Vagina (tissue), 2 donors: ENCODE data around the gene GAREM1.

Source experiments
- CTCF ChIP-seq, 3 experiments: fragments of 450-650 bp in 2 of 3; fragments of 200-600 bp in 1 of 3; sonication (generic) in 1 of 3; IDR thresholded peaks; one replicate each; pipeline ENCODE4 v1.5.1; 2017 to 2019; ENCODE audit warnings: antibody characterized with exemption in 3 of 3, mild to moderate bottlenecking in 2 of 3, moderate library complexity in 2 of 3
- POLR2A ChIP-seq, 2 donors: fragments of 450-650 bp; IDR thresholded peaks; one replicate each; pipeline ENCODE4 v1.6.1; 2017; ENCODE audit warnings: antibody characterized with exemption in 2 of 2, mild to moderate bottlenecking in 2 of 2, moderate library complexity in 2 of 2
- POLR2AphosphoS5 ChIP-seq, 2 donors: sonication (generic); formaldehyde crosslinking; IDR thresholded peaks; one replicate each; pipeline ENCODE4 v1.9.0; 2017; ENCODE audit warnings: antibody characterized with exemption in 2 of 2, mild to moderate bottlenecking in 2 of 2, low read depth in 1 of 2; ENCODE audit not compliant: insufficient read depth in 1 of 2

GRCh38 chr18:32252141-32252860, 218.4 kb downstream of the GAREM1 start:
- TF ChIP-seq CTCF (IDR thresholded peaks at IDR 0.05) (no peak), POLR2AphosphoS5 (IDR thresholded peaks at IDR 0.05; ENCODE audit: insufficient read depth in 1 of 2, low read depth in 1 of 2) (no peak), POLR2A (IDR thresholded peaks at IDR 0.05) (no peak)
